Activated T-cell treated with anti-CD3 and anti-CD28 coated beads for 24 hours (primary cell): ENCODE results near the gene SMAD2.

Experiments used
- DNase-seq: peaks from one replicate; pipeline ENCODE4 v3.0.0-alpha.2; 2020; ENCODE audit warnings: low read depth

The SMAD2 gene

DNA sequence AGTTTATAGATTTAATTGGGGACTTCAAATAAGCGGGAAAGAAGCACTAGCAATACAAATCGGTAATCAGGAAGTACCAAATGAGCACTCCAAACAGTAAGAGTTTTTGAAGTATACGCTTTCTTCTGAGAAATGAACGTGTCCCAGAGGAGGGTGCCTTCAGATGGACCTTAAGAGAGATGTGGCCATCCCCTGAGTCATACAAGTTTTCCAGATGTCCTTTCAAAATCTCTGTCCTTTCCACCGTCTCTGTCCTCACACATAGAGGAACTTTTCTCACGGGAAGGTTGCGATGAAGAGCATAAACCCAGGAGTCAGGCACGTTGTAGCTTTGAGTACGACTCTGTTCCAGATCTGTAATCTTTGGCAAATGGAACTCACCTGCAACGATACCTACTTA is 1.7 kb upstream of the SMAD2 start:
- no peak for DNase-seq

DNA sequence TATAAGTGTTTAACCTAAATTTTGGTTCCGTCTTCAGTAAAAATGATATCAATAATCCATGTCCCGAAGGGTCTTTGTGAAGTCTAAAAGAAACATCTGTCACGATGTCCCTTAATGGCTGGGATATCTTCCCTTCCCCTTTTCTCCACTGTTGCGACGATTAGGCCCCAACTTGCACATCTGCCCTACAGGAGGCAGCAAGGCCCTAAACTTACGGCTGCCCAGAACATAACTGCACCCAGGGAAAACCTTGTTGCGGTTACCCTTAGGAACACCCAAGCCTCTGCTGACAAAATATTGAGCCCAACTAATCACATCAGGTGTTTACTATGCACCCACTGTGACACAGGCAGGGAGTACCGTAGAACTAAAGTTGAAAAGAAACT is 1.3 kb upstream of the SMAD2 start:
- no peak for DNase-seq

DNA sequence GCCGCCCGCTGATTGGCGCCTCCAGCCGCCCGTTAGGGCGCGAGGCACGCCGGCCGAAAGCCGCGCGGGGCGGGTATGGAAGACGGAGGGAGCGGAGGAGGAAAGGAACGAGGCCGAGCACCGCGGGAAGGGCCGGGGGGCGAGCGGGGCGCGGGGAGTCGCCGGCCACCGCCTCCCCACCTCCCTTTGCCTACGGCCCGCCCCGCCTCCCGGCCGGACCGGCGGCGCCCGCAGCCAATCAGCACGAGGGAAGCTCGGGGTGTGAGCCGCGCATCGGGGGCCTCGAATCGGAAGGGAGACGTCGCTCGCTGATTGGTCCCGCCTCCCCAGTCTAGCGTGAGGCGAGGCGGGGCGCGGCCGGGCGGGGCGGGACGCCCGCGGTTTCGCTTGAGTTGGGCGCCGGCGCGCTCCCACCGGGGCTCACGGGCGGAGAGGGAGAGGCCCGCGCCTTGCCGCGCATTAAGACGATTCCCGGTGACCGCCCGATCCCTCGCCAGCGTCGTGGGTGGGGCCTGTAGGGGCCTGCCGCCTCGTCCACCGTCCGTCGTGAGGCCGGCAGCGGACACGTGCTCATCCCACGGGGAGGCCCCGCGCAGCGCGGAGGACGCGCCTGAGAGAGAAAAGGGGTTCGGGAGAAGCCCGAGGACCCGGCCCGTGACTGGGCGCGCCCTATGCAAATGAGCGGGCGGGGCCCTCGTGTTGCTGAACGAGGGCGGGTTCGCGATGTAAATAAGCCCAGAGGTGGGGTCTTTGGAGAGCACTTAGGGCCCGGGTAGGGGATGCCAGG is 665 bp upstream of the SMAD2 start:
- DNase-seq, result peak; percentile 93

DNA sequence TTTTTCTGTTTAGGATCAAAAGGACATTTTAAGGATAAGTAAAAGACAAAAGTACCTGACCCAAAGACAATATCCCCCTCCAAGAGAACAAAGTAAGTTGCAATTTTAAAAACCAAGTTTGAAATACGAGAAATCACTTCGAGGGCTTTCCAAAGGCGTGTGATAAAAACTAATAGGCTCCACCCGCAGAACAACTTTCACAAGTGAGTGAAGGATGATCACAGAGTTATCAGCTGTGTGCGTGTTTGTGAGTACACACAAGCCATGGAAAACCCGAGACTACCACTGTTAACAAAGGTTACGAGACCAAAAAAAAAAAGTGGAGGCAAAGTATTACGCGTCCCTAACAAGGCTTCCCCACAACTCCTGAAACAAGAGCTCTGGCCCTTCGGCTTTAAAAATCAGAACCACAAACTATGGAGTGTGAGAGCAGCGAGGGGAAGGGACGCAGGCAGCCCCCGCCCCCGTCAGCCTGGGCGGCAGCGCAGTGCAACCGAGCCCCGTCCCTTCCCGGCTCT is 719 bp downstream of the SMAD2 start:
- no peak for DNase-seq

DNA sequence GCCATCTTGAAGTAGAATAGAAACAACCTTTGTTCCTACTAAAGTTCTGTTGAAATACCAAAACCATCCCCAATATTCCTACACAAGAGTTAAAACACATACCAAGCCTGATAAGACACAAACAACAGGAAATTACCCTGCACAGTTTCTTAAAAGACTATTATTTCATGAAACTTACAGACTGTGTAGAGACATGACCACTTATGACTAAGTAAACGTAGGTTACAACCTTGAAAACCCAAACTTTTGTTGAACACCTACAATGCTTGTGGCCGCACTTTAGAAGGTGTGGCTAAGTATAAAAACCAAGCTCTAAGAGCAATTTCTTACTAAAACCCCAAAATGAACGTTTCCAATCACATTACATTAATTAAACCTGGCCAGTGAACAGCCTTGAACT is 2.0 kb downstream of the SMAD2 start:
- no peak for DNase-seq

DNA sequence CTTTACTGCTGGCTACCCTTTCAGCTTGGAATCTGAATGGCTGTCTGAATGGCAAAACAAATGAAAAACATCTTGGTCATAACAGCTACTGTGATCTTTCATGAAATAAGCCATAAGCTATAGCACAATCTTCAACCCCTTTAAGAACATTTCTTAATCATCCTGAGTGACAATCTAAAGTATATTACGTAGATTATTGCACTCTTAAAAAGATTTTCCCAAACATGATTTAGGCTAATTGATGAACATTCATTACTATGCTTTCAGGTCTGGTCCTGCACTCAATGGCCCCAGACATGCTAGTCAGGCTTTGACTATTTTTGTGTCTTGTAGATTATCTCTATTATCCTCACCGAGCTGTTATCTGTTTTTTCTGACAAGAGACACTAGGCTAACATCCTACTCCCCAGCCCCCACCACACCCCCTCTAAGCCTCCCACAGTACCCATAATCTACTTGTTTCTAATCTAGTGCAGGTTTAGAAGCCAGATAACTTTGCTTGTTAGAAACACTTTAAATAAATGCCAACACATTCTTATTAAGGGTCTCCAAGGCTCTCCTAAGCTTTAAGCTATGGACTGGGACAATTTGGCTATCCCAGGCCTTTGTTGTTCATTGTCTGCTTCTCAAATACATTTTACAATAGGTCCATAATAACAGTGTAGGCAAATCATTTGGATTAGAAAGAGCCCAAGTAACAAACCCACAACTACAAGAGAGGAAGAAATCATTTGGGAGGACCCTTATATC is 4.2 kb downstream of the SMAD2 start:
- DNase-seq, result no peak

DNA sequence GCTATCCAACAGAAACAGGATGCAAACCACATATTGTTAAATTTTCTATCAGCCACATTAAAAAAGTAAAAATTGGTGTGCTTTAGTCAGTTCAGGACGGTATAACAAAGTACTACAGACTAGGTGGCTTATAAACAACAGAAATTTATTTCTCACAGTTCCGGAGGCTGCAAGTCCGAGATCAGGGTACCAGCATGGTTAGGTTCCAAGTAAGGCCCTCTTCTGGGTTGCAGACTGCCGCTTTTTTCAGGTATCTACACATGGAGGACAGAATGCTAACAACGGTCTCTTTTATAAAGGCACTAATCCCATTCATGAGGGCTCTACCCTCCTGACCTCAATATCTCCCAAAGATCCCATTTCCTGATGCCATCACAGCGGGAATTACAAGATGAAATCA is 10.5 kb downstream of the SMAD2 start:
- DNase-seq, result no peak

DNA sequence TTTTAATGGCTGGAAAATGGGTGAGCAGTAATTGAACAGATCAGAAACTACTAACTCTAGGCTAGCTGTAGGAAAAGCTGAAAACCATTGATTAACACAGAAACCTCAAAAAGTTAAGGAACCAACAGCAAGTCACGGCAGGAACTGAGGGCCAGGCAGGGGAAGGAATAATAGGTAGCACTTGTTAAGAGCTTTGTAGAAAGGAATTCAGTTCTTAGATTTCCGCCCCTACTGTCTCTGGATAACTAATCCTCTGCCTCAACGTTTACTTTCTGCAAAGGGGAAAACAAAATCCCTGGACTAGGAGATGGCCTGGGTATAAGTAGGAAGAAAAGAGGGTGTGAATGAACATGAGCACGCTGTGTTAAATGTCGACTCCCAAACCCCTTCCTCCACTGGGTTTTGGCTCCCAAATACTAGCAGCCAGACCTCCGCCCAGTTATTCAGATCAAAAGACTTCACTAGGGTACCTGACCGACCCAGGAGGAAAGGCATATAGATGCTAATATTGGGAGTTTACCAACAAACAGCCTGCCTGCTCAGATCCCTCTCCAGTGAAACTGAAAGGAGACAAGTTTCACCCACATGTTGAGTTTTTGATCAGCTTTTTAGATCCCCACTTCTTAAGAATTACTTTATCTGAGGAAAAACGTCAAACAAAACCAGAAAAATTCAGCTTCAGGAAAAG is 12.4 kb downstream of the SMAD2 start:
- no peak for DNase-seq

DNA sequence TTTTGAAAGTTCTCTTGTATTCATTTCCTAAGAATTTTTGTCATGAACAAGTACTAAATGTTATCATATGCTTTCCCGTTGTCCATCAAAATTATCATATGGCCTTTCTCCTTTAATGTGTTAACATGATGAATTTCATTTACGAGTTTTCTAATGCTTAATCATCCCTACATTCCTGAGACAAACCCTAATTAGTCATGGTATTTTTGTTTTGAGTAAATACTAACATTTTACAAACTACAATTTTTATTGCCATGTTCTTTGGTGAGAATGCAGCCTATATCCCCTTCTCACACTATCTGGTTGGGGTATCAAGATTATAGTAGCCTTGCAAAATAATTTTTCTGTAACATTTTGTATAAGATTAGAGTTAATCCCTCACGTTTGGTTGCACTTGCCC is 14.5 kb downstream of the SMAD2 start:
- no peak for DNase-seq

DNA sequence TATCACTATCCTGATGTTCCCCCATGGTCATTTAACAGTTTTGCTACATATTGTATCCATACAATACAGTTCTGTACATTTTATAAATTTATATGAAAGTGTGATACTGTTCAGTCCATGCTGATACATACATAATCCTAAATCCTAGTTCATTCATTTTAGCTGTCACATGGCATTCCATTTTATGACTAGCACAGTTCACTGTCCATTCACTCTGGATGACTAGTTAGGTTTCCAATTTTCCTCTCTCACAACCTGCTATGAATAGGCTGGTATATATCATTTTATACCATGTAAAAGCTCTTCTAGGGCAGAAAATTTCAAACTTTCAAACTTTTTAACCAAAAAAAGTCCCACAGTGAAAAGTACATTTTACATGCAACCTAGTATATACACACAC is 15.2 kb downstream of the SMAD2 start:
- DNase-seq, result no peak

DNA sequence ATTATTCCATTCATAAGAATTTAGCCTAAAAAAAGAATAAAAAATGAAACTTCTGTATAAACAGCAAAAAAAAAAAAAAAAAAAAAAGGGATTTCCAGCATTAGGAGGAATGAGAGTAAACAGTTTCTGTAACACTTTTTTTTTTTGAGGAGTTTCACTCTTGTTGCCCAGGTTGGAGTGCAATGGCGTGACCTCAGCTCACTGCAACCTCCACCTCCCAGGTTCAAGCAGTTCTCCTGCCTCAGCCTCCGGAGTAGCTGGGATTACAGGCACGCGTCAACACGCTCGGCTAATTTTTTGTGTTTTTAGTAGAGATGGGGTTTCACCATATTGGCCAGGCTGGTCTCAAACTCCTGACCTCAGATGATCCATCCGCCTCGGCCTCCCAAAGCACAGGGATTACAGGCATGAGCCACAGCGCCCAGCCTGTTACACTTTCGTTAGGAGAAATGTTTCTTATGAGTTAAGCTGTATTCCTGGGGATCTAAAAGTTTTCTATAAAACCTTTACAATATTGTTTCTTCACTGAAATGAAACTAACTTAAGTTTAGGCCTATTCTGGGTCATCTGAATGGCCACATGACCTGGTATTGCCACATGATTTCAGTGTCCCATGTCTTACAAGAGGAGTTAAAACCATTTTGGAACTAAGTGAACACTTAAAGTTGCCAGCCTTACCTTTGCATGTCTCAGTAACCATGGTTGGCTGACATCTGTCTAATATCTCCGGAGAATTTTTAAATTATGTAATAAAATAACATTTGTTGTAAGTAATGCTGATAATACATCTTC is 17.5 kb downstream of the SMAD2 start:
- DNase-seq, result no peak

DNA sequence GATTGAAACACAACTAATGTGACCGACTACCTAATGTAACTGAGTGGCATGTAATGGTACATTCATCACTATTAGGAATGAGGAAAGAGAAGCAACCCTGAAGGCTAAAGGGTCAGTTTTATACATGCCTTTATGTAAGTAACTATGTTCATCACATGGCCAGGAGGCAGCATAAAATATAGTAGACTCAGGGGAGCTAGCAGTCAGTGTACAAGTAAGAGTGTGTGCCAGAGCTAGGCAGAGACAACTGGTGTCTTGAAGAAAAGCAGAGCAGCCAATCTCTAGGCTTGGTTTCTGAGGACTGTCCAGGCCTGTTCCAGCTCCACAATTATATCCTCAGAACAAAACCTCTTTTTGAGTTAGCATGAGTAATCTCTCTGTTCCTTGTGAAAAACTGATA is 18.1 kb downstream of the SMAD2 start:
- no peak for DNase-seq

DNA sequence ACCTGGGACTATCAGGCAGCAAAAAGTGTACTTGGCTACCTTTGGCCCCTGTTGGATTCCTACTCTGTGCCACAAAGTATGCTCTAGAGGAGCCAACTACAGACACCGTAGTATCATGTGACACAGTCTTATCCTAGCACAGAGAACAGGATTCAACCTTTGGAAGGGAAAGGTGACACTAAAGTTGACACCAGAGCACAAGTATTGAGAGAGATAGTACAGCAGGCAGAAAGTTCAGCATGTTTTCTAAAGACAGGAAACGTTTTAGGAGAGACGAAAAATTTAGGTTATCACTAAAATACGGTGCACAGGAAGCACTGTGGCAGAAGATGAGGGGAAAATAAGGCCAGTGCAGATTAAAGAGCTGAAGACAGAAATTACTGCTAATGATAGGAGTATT is 18.6 kb downstream of the SMAD2 start:
- no peak for DNase-seq

DNA sequence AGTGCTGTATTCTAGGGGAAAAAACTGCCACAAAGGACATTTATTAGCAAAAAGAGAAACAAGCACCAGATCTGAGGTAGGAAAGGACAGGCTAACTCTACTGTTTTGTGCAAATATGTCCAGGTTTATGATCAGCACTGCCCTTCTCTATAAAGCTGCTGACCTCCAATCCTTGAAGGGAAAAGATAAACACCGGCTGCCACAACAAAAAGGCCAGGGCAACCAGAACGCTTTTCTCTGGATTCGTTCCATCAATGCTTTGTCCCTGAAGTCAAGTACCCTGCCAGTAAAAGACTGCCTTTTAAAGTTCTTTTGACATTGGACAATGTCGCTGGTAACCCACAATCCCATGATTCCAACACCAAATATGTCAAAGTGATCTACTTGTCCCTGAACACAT is 21.0 kb downstream of the SMAD2 start:
- DNase-seq, result no peak

DNA sequence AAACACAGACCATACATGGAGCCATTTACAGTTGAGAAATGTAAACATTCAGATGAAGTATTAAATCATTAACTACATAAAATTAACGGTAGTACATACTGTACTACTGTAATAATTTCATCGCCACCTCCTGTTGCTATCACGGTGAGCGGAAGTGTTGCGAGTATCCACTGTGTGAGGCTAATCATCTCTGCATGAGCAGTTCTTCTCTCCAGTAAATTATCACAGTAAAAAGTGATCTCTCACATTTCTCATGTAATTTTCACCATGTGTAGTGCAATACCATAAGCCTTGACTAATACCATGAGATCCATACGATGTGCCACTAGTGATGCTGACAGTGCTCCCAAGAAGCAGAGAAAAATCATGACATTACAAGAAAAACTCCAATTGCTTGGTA is 21.9 kb downstream of the SMAD2 start:
- DNase-seq, result no peak

DNA sequence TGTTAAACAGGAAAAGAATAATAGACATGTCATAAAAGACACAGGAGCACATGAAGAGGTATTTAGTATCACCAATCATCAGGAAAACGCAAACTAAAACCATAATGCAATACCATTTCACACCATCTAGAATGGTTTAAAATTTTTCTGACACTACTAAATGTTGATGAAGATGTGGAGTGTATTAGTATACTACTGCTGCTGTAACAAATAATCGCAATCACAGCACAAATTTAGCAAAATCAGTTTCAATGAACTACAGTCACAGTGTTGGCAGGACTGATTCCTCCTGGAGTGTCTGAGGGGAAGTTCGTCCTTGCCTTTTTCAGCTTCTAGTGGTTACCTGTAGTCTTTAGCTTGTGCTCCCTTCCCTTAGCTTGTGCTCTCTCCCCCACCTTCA is 24.1 kb downstream of the SMAD2 start:
- no peak for DNase-seq

DNA sequence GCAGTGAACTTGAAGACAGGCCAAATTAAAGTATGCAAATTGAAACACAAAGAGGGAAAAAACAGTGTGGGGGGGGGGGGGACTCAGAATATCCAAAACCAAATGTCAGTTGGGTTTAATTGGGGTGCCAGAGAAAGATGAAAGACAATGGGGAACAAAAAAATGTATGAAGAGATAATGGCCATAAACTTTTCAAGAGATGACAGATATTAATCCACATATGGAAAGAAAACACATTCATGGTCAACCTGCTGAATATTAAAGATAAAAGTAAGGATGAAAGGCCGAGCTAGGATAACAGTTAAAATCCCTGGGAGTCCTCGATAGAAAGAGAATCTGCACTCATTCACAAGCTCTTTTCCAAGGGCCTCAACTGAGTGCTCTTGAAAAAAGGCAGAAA is 26.6 kb downstream of the SMAD2 start:
- no peak for DNase-seq

DNA sequence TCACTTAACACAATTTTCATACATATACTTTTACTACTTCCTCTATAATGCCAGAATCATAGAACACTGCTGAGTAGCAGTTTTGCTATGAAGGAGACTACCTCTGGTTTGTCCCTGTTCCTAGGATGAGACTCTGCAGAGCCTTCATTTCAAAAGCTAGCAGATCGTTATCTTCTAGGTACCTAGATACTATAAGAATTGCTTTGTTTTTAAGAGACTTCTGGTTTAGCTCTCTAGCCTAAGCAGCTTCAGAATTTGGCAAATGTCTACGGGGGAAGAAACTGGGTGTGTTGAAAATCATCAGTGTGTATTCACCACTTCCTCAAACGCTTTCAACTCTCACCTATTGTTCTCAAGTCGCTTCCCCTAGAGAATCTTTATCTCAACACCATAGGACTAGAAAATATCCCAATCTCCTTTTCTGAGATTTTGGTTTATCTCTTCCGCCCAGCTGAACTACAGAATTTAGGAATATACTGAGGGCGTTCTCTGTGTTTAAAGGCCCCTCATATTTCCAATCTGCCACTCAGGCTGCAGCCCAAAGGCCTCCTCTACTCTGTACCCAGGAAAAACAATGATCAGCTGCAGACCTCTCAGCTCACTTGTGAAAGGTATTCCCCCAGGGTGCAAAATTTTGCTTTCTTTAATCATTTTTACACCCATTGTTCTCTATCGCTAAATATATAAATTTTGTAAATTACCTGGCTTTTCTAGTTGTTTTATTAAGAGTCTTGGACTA is 28.7 kb downstream of the SMAD2 start:
- DNase-seq, result no peak

DNA sequence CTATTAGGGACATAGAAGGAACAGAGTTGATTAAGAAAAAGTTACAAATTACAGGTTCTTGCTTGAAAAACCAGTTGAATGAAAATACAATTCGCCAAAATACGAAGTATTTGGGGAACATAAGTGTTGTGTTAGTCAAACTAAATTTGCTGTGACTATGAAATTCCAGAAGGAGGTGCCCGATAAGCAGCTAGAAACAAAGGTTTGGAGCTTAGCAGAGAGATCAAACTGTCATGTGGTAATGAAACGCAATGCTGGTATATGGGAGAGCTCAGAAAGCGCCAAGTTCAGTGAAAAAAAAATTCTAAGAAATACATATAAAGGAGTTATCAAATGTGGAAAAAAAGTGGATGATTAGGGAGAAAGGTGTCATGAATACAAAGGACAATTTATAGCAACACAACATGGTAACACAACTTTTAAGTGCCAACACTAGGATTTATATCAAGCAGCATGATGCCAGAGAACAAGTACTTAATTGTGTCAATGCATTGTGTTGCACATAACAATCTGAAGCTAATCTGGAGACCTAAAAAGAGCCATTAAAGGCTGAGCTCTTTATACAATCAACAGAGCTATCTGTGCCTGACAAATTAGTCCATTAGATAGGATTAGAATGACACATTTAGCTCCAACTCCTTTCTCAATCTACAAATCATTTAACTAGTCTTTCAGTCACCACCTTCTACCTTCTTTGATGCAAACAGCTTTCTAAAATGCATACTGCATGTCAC is 31.2 kb downstream of the SMAD2 start:
- no peak for DNase-seq

DNA sequence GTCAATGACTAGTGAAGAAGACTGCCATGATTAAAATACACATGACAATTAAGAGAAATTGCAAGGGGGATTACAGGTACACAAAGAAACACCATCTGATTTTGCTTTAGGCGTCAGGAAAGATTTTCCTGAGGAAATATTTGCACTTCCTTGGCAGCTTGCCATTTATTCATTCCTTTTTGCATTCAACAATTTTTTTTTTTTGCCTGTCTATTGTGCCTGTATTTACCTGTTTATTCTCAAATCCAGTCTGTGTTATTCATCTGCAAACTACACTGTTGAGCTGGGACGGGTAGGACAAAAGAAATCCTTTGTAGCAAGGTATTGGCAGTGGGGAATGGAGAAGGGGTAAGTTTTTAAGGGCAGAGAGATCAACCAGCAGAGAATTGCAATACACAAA is 31.8 kb downstream of the SMAD2 start:
- no peak for DNase-seq

DNA sequence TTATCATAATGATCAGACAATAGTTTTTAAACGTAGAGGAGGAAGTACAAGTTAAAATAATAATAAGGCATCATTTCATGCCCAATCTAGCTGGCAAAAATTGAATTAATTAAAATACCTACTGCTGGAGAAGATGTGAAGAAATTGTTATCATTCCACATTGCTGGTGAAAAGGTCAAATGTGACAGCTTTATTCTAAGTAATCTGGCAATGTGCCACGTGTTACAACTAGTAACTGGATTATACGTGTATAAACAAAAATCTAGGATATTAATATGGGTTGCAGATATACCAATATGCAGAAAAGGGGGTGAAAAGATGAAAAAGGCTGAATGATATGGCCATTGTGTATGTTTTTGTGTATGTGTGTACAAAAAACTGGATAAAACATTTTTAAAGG is 32.4 kb downstream of the SMAD2 start:
- DNase-seq, result no peak
